ENCODE data around the gene PDZRN4.

DNA sequence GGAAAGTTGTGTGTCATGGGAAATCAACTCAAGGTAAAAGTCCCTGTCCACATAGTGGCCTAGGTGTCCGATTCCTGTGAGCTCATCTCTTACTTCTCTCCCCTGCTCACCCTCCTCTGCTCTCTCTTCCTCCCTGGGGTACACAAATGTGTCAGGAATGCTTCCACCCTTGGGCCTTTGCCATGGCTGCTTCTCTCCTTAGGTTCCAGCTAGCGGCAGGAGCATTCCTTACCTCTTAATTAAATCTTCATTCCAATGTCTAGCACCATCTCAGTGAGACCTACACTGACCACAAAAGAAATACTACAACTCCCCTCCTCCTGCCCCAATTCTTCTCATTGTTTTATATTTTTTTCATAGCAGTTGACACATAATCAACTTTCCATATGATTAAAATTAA lies 298.6 kb downstream of the PDZRN4 start:
- TF ChIP-seq POLR2AphosphoS5 (IDR thresholded peaks at IDR 0.05) (no peak), POLR2A (IDR thresholded peaks at IDR 0.05) (no peak)
- TF ChIP-seq, protein P1, sequence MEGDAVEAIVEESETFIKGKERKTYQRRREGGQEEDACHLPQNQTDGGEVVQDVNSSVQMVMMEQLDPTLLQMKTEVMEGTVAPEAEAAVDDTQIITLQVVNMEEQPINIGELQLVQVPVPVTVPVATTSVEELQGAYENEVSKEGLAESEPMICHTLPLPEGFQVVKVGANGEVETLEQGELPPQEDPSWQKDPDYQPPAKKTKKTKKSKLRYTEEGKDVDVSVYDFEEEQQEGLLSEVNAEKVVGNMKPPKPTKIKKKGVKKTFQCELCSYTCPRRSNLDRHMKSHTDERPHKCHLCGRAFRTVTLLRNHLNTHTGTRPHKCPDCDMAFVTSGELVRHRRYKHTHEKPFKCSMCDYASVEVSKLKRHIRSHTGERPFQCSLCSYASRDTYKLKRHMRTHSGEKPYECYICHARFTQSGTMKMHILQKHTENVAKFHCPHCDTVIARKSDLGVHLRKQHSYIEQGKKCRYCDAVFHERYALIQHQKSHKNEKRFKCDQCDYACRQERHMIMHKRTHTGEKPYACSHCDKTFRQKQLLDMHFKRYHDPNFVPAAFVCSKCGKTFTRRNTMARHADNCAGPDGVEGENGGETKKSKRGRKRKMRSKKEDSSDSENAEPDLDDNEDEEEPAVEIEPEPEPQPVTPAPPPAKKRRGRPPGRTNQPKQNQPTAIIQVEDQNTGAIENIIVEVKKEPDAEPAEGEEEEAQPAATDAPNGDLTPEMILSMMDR (IDR thresholded peaks at IDR 0.05) = no peak
